PC-3 (cell line): ENCODE results near the gene PTPN5. TPM values are rescaled to one million over a fixed set of nuclear protein-coding genes. Genes with fewer than 3 reads are reported as not detected.

Experiments
- ATAC-seq: fragments of 200-7000 bp; cut with Tn5 transposase; 2 replicates; pipeline ENCODE4 v1.9.1; 2020; ENCODE audit warnings: mild to moderate bottlenecking, moderate library complexity
- BruUV-seq: library from RNA; stranded (reverse); fragments of 400-500 nt; replicated peaks from 2 replicates; lab custom pipeline; 2021; lab: Mats Ljungman, UMichigan
- CTCF ChIA-PET: fragments of 300-600 bp; sonication (Branson Sonifier 250); formaldehyde crosslinking; loops from one replicate; lab custom pipeline; 2022; ENCODE audit warnings: antibody characterized with exemption; lab: Charles Lee
- POLR2A ChIA-PET: fragments of 300-600 bp; sonication (Branson Sonifier 250); formaldehyde crosslinking; loops from one replicate; lab custom pipeline; 2022; ENCODE audit warnings: antibody characterized with exemption; ENCODE audit not compliant: unreplicated experiment; lab: Charles Lee
- DNase-seq: peaks from one replicate; pipeline ENCODE4 v3.0.0-alpha.2; 2015
- H2AFZ ChIP-seq: fragments of 300-600 bp; sonication (generic); 2 replicates; pipeline ENCODE4 v1.6.0; 2016; ENCODE audit warnings: antibody characterized with exemption, low read length
- H3F3A ChIP-seq: fragments of 300-600 bp; sonication (generic); one replicate; pipeline ENCODE4 v1.6.0; 2017; ENCODE audit warnings: antibody characterized with exemption, low read length, control low read depth, mild to moderate bottlenecking; ENCODE audit not compliant: unreplicated experiment
- H3K27ac ChIP-seq: fragments of 300-600 bp; sonication (generic); 2 replicates; pipeline ENCODE4 v1.5.1; 2016; ENCODE audit warnings: mild to moderate bottlenecking, low read length
- H3K27me3 ChIP-seq: fragments of 300-600 bp; sonication (generic); 2 replicates; pipeline ENCODE4 v1.6.1; 2016; ENCODE audit warnings: low read length, mixed read lengths
- H3K36me3 ChIP-seq: fragments of 300-600 bp; sonication (generic); 2 replicates; pipeline ENCODE4 v1.6.1; 2016; ENCODE audit warnings: low read depth, mixed run types, low read length, mixed read lengths
- H3K4me1 ChIP-seq: fragments of 300-600 bp; sonication (generic); 2 replicates; pipeline ENCODE4 v1.5.1; 2016; ENCODE audit warnings: low read length; ENCODE audit not compliant: insufficient read depth
- H3K4me2 ChIP-seq: fragments of 300-600 bp; sonication (generic); 2 replicates; pipeline ENCODE4 v1.6.0; 2016; ENCODE audit warnings: low read length
- H3K4me3 ChIP-seq: fragments of 300-600 bp; sonication (generic); 2 replicates; pipeline ENCODE4 v1.5.1; 2016; ENCODE audit warnings: mild to moderate bottlenecking, low read length, mixed read lengths
- H3K79me2 ChIP-seq: fragments of 300-600 bp; sonication (generic); 2 replicates; pipeline ENCODE4 v1.6.1; 2017; ENCODE audit warnings: low read length, mixed read lengths
- H3K9ac ChIP-seq: fragments of 300-600 bp; sonication (generic); 2 replicates; pipeline ENCODE4 v1.6.0; 2016; ENCODE audit warnings: mild to moderate bottlenecking, low read length
- H3K9me2 ChIP-seq: fragments of 300-600 bp; sonication (generic); replicated peaks from 2 replicates; pipeline ENCODE4 v1.6.1; 2016; ENCODE audit warnings: mixed run types, low read length, mixed read lengths
- H3K9me3 ChIP-seq: fragments of 300-600 bp; sonication (generic); 2 replicates; pipeline ENCODE4 v1.6.1; 2016; ENCODE audit warnings: low read length, mixed read lengths
- H4K20me1 ChIP-seq: fragments of 300-600 bp; sonication (generic); 2 replicates; pipeline ENCODE4 v1.6.1; 2016; ENCODE audit warnings: low read length, mixed read lengths
- EZH2 ChIP-seq: fragments of 300-600 bp; sonication (generic); IDR thresholded peaks from one replicate; pipeline ENCODE4 v1.6.1; 2017; ENCODE audit warnings: antibody characterized with exemption, mild to moderate bottlenecking, low read length; ENCODE audit not compliant: unreplicated experiment
- EZH2phosphoT487 ChIP-seq: fragments of 300-600 bp; sonication (generic); IDR thresholded peaks from 2 replicates; pipeline ENCODE4 v1.6.1; 2018; ENCODE audit warnings: mild to moderate bottlenecking, antibody characterized with exemption, low read length, borderline replicate concordance
- intact Hi-C: fragments of 100-400 bp; cut with micrococcal nuclease; formaldehyde crosslinking; loops from 2 replicates; pipeline ENCODE4 v1.9.0; 2023
- total RNA-seq: library from RNA; depleted of rRNA; stranded (reverse); fragments of >200 nt; gene quantifications from 2 replicates; pipeline ENCODE4 v1.2.3, GENCODE V29; 2014
- TF ChIP-seq, protein P1 (sequence below): fragments of 300-600 bp; sonication (generic); conservative IDR thresholded peaks from 2 replicates; pipeline ENCODE4 v1.5.1; 2017; ENCODE audit warnings: antibody characterized with exemption, low read depth, mild to moderate bottlenecking, low read length

PTPN5 gene
- total RNA-seq, 1 experiment from 2014 or later, result 0.95 TPM

DNA sequence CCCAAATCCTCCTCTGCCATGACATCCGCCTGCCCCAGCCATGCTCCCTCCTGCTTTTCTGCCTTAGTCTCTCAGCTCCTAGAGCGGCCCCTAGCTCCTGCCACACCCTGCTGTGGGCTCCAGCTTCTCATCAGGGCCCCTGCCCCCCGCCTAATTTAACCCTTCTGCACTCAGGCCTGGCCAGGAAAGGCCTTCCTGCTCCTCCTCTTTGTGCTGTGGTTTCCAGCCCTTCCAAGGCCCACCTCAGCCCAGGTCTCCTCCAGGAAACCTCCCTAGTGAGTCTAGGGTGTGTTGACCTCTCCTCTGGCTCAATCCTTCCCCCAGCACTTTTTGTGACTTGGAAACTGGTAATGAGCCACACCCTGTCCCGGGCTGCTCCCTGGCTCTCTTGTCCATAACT lies 11.3 kb downstream of the PTPN5 start:
- TF ChIP-seq, protein P1, sequence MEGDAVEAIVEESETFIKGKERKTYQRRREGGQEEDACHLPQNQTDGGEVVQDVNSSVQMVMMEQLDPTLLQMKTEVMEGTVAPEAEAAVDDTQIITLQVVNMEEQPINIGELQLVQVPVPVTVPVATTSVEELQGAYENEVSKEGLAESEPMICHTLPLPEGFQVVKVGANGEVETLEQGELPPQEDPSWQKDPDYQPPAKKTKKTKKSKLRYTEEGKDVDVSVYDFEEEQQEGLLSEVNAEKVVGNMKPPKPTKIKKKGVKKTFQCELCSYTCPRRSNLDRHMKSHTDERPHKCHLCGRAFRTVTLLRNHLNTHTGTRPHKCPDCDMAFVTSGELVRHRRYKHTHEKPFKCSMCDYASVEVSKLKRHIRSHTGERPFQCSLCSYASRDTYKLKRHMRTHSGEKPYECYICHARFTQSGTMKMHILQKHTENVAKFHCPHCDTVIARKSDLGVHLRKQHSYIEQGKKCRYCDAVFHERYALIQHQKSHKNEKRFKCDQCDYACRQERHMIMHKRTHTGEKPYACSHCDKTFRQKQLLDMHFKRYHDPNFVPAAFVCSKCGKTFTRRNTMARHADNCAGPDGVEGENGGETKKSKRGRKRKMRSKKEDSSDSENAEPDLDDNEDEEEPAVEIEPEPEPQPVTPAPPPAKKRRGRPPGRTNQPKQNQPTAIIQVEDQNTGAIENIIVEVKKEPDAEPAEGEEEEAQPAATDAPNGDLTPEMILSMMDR, result no peak
- TF ChIP-seq EZH2phosphoT487 (no peak), EZH2 (no peak)
- Histone ChIP-seq H3K36me3 (no peaks in the 10 kb centered on the region), H3K9me3 (no peaks in the 10 kb centered on the region), H3K4me3 (no peak overlapping the region), H4K20me1 (no peaks in the 10 kb centered on the region), H3K9ac (no peak overlapping the region), H3K4me1 (0 out of 2 replicates have a peak, but pooled peaks cover 5% of the 10 kb centered on the region), H2AFZ (no peak overlapping the region), H3K4me2 (no peak overlapping the region), H3K9me2 (no peaks in the 10 kb centered on the region), H3F3A (no peaks in the 10 kb centered on the region), H3K27me3 (no peaks in the 10 kb centered on the region), H3K27ac (no peak overlapping the region), H3K79me2 (no peaks in the 10 kb centered on the region)
- intact Hi-C loops, result no loop called here
- CTCF ChIA-PET, result no interaction called here
- ATAC-seq (peak; percentile 22; the same call in 1 of the 2 replicates), DNase-seq (no peak)
- BruUV-seq, result no TSS peak
- POLR2A ChIA-PET, result no interaction called here

DNA sequence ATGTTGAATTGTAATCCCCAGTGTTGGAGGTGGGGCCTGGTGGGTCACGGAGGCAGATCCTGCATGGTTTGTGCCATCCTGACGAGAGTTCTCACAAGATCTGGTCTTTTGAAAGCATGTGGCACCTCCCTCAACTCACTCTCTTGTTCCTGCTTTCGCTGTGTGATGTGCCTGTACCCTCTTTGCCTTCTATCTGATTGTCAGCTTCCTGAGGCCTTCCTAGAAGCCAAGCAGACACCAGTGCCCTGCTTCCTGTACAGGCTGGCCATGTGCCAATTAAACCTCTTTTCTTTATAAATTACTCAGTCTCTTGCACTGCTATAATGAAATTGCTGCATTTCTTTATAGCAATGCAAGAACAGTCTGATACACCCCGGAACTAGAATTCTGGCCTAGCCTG lies 13.1 kb downstream of the PTPN5 start:
- Histone ChIP-seq H3K36me3 (no peaks in the 10 kb centered on the region), H3K9me2 (no peaks in the 10 kb centered on the region), H3K4me3 (no peak overlapping the region), H3K27me3 (no peaks in the 10 kb centered on the region), H3F3A (no peaks in the 10 kb centered on the region), H2AFZ (no peak overlapping the region), H3K4me1 (0 out of 2 replicates have a peak, but pooled peaks cover 5% of the 10 kb centered on the region), H4K20me1 (no peaks in the 10 kb centered on the region), H3K9ac (no peak overlapping the region), H3K79me2 (no peaks in the 10 kb centered on the region), H3K4me2 (no peak overlapping the region), H3K27ac (no peak overlapping the region), H3K9me3 (no peaks in the 10 kb centered on the region)
- no peak for DNase-seq
- ChIA-PET POLR2A (no interaction called here), CTCF (interaction anchor here (0.7 kb wide), 1 partner anchor 42 kb away, joined by 10 read pairs; no protein-coding TSS in a partner anchor)
- no peak for TF ChIP-seq EZH2
- TF ChIP-seq EZH2phosphoT487, result no peak
- TF ChIP-seq, protein P1, result no peak
- intact Hi-C loops, result no loop called here
- no peak for ATAC-seq
- no TSS peak for BruUV-seq

DNA sequence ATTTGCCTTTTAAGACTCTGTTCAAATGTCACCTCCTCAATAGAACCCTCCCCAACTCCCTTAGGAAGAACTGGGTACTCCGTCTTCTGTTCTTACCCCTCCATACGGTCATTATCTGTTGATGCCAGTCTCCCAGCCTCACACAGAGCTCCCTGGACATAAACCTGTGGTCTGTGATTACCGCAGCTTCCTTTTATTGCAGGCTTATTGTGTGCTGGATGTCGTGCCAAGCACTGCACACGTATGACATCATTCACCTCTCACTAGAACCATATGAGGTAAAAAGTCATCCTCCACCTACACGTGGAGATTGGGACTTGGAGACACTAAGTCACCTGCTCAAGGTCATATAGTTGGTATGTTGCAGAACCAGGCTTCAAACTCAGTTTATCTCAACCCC lies 15.3 kb downstream of the PTPN5 start:
- Histone ChIP-seq H4K20me1 (no peaks in the 10 kb centered on the region), H3K79me2 (no peaks in the 10 kb centered on the region), H3K36me3 (no peaks in the 10 kb centered on the region), H3K9ac (no peak overlapping the region), H3F3A (no peaks in the 10 kb centered on the region), H2AFZ (no peak overlapping the region), H3K4me1 (0 out of 2 replicates have a peak, but pooled peaks cover 5% of the 10 kb centered on the region), H3K9me3 (no peaks in the 10 kb centered on the region), H3K4me2 (no peak overlapping the region), H3K9me2 (no peaks in the 10 kb centered on the region), H3K27ac (no peak overlapping the region), H3K4me3 (no peak overlapping the region), H3K27me3 (no peaks in the 10 kb centered on the region)
- TF ChIP-seq EZH2phosphoT487, result no peak
- ChIA-PET CTCF (no interaction called here), POLR2A (no interaction called here)
- DNase-seq, result no peak
- BruUV-seq, result no TSS peak
- intact Hi-C loops, result no loop called here
- ATAC-seq, result no peak
